Muscle of arm (tissue), 12 donors: ENCODE results near the gene SPIRE1. TPM values are rescaled to one million over a fixed set of nuclear protein-coding genes. Genes with fewer than 3 reads are reported as not detected.
"Not testable (repeated sequence)": the region's sequence is repeated elsewhere in the genome, so short reads cannot be mapped to it uniquely, and the experiment has no call there.

Experiments used
- DNase-seq: peaks from one replicate; pipeline ENCODE4 v3.0.0-alpha.2; 2013
- polyA plus RNA-seq, 12 donors: library from polyadenylated mRNA; unstranded; fragments of 120-200 nt; gene quantifications; one replicate each; pipeline ENCODE4 v1.2.1, GENCODE V29; 2013; ENCODE audit not compliant: insufficient read length in 12 of 12

Gene SPIRE1
- polyA plus RNA-seq, 12 donors = 11.5 to 15.7 (median 13.6) TPM; not detected in 1

GRCh38 chr18:12559319-12559718, 98.6 kb downstream of the SPIRE1 start:
- no peak for DNase-seq

- DNase-seq = no peak
These were observed 100.7 kb downstream of the SPIRE1 start for GRCh38 chr18:12556946-12557806.

DNA sequence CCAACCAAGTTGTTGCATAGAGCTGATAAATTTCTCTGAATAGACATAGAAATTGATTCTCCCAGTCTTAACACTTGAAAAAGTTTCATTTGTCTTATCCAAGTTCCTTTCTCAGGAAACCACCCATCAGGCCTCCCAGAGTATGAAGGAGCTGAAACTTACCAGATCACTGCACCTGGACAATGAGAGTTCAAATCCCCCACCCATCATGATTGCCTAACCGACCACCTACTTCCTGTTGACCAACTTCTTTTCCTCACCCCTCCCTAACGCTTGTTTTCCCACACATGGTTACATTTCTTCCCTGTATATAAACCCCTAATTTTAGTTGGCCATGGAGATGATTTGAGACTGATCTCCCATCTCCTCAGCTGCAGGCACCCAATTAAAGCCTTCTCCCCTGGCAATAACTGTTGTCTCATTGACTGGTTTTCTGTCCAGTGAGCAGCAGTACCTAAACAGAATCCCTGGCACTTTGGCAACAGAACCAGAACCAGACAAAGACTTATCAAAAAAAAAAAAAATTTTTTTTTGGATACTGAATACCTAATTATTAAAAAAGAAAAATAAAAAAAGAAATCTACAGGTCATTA, 103.0 kb downstream of the SPIRE1 start:
- no peak for DNase-seq

DNA sequence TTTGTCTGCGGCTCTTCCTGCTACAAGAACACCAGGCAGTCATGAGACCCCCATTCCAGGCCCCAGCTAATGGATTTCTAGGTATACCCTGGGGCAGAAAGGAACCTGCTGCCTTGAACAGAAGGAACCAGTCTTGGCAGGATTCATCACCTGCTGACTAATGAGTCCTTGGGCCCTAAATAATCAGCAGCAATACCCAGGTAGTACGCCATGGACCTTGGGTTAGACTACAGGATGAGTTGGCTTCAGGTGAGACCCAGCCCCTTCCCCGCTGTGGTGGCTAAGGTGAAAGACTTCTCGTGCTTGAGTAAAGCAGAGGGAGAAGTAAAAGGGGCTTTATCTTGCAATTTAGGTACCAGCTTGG, 105.0 kb downstream of the SPIRE1 start:
- DNase-seq = no peak

GRCh38 chr18:12551943-12552878, 105.7 kb downstream of the SPIRE1 start:
- not testable (repeated sequence) for DNase-seq

- DNase-seq = not testable (repeated sequence)
These were observed 106.4 kb downstream of the SPIRE1 start for GRCh38 chr18:12551466-12551865.

DNA sequence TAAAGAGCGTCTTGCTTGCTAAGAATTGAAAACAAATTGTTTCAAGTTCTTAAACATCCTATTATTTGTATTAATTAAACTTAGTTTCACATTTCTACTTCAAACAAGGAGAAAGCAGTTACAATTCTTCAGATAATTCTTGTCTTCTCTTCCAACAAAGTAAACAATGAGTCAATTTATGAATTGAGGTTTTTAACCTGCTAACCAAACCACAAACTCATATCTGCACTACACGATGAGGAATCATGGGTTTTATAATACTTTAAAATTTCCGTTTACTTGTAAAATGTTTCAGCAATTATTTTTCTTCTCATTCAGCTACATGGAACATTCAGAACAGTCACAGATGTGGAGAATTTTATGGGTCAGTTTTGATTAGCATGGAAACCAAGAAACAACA, 114.2 kb downstream of the SPIRE1 start:
- DNase-seq = no peak

- DNase-seq = no peak
These were observed 117.2 kb downstream of the SPIRE1 start for GRCh38 chr18:12540751-12541150.

DNA sequence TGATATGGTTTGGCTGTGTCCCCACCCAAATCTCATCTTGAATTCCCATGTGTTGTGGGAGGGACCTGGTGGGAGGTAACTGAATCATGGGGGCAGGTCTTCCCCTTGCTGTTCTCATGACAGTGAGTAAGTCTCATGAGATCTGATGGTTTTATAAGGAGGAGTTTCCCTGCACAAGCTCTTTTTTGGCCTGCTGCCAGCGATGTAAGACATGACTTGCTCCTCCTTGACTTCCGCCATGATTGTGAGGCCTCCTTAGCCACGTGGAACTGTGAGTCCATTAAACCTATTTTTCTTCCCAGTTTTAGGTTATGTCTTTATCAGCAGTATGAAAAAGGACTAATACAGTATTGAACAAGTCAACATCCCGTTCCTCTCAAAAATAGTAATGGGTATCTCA, 118.7 kb downstream of the SPIRE1 start:
- not testable (repeated sequence) for DNase-seq

DNA sequence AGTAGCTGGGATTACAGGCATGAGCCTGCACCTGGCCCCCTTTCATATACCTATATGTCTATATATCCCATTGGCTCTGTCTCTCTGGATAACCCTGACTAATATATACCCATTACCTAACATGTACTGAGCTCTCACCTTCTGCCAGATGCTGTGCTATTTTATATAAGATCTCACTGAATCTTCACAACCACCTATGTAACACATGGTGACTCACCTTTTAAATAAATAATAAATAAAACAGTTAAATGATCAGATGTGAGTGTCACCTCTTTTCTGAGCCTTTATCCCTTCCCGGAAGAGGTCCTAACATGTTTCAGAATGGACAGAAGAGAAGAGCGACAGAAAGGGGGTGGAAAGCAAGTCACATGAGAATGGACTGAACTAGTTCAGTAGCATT, 123.1 kb downstream of the SPIRE1 start:
- no peak for DNase-seq

DNA sequence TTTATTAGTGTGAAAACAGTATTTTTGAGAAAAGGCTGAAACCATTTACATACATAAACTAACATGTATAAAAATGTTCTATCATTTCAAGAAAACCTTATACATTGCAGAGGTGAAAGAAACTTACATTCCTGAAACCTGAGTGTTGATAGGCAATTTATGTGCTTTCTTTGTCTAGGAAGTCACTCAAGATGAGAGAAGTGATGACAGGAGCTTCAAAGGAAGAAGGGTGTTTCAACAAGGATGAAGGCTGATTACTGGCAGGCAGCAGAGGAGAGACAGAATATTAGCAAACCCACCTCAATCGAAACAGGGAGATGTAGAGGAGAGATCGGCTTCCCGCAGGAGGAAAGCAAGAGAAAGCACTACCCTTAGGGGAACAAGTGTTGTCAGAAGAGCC, 125.2 kb downstream of the SPIRE1 start:
- DNase-seq = no peak

DNA sequence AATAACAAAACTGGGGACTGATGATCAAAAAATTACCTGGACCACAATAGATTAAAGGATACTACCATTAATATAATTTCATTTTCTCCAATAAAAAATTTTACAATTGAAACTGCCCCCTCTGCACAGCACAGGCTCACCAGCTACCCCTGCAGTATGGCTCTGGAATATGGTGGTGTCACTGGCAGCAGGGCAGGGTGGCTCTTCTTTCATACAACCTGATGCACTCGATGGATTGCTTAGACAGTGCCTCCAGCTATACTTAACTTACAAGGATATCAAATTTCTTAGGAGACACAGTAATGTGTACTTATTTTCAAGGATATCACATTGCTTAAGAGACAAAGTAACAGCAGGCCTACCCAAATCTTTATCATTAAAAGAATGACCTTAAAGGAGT, 126.2 kb downstream of the SPIRE1 start:
- DNase-seq = no peak

DNA sequence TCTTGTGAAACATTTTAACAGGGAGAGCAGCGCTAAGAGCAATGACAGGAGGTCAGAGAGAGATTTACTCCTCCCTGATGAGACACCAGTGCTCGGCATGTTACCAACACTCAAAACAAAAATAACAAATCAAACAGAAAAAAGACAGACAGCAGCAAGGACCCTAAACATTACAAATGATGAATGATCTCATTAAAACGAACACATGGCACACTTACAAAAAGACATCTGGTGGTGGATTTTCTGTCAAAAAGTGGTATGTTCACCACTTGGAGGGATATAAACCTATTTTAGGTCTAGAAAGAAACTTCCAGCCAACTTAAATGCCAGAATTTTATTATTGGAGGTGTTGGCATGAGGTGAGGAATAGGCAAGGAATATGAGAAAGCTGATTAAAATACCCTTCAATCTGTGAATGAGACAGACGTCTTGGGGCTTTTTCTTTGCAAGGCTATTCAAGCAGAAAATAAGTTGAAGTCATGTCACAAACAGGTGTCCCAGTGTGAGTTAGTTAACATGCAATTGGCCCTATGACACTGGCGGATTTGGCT, 137.4 kb downstream of the SPIRE1 start:
- DNase-seq = no peak

GRCh38 chr18:12518832-12519531, 138.9 kb downstream of the SPIRE1 start:
- no peak for DNase-seq

GRCh38 chr18:12518326-12518725, 139.6 kb downstream of the SPIRE1 start:
- DNase-seq = no peak

- no peak for DNase-seq
These were observed 140.6 kb downstream of the SPIRE1 start for GRCh38 chr18:12517142-12517825.

- no peak for DNase-seq
These were observed 141.8 kb downstream of the SPIRE1 start for GRCh38 chr18:12516049-12516630.

GRCh38 chr18:12515550-12515949, 142.4 kb downstream of the SPIRE1 start:
- DNase-seq = no peak

DNA sequence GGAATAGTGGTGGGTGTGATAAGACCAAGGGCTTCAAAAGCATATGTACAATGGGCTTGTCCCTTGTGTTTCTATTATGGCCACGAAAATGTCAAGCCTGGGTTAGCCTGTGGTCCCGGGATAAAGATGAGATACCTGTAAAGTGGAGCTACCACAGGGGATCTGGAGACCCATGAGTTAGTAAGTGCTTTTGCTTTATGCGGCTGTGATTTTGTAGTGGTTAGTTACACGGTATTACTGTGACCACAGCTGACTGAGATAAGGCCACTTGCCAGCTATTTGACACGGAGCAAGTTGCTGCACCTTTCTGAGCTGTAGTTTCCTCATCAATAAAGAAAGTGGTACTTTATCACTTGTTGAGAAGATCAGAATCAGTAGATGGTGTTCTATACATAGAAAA, 150.9 kb downstream of the SPIRE1 start:
- DNase-seq = no peak

- DNase-seq = no peak
These were observed 156.9 kb downstream of the SPIRE1 start for GRCh38 chr18:12500986-12501385.
